ENCODE measurements around the gene TOMM40.
A peak's percentile ranks its signal among the peaks of the same experiment; 100 is the strongest.
"Not testable (repeated sequence)": the region's sequence is repeated elsewhere in the genome, so short reads cannot be mapped to it uniquely, and the experiment has no call there.

Gene TOMM40

DNA sequence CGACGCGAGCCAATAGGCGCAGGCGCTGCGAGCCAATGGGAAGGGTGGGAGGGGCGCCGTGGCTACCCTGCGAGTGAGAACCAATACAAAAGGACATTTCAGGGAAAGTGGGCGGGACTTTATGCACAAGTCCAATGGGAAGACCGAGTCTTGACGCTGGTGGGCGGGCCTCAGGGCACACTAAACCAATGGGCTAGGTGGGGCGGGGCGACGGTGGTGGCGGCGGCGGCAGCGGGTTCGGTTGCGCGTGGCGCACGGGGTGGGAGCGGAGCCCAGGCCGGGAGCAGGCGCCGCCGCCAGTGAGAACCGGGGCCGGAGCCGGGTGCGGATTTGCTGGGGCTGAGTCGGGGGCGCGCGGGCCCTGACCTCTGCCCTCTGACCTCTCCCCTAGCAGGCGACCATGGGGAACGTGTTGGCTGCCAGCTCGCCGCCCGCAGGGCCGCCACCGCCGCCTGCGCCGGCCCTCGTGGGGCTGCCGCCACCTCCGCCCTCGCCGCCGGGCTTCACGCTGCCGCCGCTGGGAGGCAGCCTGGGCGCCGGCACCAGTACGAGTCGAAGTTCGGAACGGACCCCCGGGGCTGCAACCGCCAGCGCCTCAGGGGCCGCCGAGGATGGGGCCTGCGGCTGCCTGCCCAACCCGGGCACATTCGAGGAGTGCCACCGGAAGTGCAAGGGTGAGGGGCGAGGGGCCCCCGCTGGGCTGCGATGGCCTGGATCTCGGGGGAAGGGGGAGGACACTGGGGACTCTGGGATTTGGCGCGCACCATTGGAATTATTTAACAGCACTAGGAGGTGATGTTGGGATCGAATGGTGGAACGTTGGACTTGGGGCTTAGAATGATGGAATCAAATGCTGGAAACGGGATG, at the start of gene TOMM40:
TOMM40 (plus strand) TSS at position 239 of the 867 bp plus-strand sequence; CDS start at position 401, 162 bp downstream.
- peak; percentile 100 for DNase-seq

DNA sequence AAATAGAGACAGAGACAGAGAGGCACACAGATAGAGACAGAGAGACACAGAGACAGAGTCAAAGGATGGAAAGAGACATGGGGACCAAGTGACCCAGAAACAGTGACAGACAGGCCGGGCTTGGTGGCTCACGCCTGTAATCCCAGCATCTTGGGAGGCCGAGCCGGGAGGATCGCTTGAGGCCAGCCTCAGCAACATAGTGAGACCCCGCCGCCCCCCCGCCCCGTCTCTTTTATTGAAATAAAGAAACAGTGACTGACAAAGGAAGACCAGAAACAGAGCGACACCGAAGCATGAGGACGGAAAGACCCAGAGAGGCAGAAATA, 45.8 kb upstream of the TOMM40 start:
- DNase-seq: no peak

DNA sequence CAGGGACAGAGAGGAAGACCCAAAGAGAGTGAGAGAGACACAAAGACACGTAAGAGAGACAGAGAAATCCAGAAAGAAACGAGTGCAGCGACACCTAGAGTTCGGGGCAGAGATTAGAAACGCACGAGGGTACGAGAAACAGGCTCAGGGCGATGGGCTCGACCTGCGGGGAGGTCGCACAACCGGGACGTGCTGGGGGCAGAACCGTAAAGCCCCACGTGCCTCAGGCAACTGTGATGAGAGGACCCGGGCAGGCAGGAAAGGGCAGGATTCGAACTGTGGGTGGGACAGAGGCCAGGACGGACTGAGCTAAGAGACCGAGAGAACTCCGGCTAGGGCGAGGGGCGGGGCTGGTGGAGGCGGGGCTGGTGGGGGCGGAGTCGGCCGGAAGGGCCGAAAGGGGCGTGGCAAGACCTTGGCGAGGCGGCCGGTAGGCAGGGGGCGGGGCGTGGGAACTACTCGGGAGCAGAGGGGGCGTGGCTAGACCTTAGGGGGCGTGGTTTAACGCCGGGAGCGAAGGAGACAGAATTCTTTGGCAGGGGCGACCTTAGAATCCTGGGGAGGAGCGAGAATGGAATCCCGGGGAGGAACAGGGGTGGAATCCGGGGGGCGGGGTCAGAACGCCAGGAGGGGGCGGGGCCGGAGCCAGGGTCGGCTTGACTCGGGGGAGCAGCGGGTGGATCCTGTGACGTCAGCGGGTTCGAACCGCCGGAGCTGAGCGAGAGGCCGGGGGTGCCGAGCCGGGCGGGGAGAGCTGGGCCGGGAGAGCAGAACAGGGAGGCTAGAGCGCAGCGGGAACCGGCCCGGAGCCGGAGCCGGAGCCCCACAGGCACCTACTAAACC, 45.2 kb upstream of the TOMM40 start, which contains the start of gene NECTIN2:
NECTIN2 (plus strand) TSS at position 686 of the 843 bp plus-strand sequence. CDS start 229 bp downstream, outside the sequence.
- DNase-seq: peak; percentile 88

DNA sequence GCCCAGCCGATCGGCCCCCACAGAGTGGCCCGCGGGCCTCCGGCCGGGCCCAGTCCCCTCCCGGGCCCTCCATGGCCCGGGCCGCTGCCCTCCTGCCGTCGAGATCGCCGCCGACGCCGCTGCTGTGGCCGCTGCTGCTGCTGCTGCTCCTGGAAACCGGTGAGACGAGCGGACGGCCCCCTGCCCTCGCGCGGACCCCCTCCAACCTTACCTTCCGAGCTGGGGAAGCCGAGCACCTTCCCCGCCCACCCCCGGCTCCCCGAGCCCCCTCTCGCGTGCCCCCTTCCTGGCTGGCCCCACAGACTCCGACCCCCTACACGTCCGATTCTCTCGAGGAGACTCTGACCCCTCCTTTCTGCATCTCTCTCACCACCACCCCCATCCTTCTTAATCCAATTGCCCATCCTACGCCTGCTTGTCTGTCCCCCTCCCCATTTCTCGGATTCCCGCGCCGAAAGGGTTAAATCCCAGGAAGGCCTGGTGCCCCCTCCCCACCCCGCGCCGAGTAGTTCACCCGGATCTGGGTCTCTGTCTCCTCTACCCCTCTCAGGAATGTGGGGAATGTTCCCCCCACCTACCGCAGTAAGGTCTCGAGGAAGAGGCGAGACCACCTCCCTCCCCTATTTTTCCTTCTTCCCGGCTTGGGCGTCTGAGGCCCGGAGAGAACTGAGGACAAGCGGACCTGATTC, 44.5 kb upstream of the TOMM40 start:
- DNase-seq: no peak

DNA sequence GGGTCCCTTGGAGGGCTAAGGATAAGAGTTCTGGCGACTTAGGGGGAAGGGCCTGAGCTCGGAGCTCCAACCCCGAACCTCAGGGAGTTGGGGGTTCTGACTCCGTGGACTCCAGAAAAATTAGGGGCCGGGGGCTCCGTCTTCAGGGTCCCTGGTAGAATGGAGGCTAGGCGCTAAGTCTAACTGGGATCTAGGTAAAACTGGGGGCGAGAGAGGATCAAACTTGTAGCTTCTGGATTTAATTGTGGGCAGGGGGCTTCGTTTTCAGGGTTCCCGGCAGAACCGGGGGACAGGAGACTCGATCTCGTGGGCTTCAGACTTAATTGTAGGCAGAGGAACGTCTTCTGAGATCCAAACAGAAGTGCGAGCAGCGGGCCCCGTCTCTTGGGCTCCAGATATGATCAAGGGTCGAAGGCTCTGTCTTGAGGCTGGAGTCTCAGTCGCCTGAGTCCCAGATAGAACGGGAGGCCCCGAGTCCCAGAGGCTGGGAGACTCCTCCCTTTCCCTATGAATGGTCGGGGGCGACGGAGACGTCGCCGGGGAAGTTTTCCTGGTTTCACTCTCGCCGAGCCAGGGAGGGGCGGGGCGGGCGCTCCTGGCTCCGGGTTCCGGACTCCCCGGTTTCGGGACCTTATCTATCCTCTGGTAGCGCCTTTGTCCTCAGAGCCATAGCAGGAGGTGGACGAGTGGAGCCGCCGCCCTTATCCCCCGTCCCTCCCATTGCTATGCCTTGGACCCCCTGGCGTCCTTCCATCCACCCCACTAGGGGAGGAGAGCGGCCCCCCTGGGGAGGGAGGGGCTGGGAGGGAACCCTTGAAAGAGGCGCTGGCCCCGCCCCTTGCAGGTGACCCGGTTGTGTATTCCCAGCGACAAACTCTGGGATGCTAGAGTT, 43.7 kb upstream of the TOMM40 start:
- DNase-seq: no peak

DNA sequence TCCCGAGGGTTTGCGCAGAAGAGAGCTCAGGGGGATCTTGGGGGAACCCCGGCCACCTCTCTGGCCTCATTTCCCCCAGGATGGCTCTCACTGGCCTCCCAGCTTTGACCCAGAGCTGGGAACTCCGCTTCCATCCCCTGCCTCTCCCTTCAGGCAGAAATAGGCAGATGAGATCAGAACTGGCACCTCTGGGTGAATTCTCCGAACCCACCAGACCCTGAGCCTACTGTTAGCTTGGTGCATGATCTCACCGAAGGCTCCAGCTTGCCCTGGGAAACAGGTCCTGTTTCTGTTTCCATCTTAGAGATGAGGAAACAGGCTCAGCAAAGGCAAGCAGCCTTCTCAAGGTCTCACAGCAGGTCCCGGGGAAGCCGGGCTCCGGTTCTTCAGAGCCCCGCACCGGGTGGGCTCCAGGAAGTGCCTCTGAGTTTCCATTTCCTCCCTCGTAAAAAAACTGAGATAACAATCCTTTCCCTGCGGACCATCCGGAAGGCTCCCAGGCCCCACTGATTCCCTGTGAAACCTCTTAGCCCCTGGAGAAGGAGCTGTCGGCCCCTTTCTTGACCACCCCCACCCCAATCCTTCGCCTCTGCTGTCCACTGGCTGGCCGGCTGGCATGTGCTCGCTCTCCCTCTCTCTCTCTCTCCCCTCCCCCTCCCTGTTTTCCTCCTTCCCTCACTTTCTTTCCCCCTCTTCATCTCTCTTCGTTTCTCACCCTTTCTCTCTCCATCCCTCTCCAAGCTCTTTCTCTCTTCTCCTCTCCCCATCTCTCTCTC, 42.8 kb upstream of the TOMM40 start:
- no peak for DNase-seq

DNA sequence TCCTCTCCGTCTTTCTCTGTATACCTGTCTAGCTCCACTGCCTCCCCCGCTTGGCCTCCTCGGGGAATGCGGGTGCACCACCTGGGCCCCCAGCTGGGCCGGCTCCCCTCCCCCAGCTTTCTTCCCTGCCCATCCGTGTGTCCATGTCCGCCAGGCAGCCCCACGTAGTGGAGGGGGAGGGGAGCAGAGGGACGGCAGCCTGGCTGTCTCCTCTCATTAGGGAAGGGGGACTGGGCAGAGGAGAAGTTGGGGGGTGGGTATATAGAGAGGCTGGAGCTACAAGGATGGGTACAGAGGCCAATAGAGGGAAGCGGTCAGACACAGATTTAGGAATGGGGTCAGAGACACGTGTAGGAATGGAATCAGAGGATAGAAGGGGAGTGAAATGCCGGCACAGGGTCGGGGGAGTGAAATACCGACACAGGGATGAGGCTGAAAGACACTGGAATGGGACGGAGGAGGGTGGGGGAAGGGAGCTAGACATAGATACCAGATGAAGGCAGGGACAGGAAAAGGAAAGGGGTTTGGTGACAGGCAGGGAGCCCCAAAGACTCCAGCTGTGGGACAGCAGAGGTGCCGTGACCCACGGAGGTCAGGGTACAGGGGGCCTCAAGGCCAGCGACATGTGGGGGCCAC, 42.1 kb upstream of the TOMM40 start:
- no peak for DNase-seq

DNA sequence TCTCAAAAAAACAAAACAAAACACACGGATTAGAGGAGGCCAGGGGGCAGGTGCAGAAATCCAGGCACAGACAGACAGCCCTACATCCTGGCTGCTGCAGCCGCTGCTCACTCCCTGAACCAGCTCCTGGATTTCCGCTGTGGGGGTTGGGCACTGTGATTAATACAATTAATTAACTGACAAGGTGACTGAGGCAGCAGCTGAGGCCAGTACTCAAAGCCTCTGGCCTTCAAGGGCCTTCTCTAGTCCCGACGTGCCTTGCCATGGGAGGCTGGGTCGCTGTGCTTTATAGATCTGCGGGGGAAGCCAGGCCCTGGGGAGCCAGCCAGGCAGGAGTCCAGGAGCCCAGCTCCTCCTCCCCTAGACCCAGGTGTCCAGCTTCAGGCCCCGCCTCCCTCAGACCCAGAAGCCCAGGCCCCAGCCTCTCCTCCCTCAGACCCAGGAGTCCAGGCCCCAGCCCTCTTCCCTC, 40.4 kb upstream of the TOMM40 start:
- DNase-seq: no peak

DNA sequence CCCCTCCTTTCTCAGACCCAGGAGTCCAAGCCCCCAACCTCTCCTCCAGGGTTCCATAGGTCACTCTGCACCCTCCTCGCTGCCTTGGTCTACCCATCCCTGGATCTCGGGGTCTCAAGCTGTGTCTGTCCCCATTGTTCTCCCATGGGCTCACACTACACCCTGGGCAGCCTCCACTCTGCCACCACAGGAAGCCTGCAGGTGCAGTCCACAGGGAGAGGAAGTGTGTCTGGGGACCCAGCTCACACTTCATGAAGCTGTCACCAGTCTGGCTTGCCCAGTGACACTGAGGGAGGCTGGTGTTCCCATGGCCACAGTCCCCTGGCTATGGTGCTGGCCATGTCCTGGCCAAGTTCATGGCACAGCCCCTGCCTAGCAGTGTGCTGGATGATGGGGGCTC, 39.6 kb upstream of the TOMM40 start:
- DNase-seq: no peak

DNA sequence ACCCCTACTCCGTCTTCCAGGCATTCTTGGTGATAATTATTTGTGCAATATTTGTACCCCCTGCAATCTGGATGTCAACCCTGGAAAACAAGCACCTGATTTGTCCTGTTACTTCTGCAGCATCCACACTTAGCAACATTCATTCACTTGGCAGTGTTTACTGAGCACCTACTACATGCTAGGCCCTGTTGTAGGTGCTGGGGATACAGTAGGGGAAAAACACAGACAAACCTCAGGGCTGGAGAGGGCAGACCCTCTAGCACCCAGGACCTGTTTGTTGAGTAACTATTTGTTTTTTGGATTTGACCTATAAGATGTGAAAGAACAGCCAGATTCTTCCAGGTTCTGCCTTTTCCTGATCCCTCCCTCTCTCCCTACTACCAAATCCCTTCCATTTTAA, 35.4 kb upstream of the TOMM40 start:
- no peak for DNase-seq

DNA sequence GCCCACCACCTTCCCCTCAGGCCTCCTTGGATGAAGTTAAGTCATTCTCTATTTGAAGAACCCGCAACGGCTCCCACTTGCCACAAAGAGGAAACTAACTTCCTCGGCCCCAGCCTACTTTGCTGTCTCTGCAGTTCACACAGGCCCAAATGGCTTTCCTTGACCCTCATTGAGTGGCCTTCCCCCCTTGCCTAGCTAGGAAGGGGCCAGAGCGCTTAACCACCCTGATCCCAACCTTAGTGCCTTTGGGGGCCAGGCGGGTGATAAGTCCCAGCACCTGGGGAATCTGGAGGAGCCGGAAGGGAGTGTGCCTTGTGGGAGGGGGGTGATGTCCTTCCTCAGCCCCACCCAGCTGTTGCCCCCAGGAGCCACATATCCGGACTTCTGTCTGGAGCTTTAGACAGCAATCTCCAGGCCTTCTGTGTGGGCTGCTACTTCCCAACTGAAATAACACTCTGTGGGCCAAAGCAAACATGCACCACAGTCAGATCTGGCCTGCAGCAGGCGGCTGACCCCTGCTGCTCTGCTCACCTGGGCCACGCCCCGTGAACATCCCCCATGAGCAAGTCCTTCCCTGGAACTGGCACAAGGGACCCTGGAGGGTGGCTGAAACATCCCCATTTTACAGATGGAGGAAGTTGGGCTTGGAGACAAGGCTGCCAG, 34.5 kb upstream of the TOMM40 start:
- DNase-seq: no peak

DNA sequence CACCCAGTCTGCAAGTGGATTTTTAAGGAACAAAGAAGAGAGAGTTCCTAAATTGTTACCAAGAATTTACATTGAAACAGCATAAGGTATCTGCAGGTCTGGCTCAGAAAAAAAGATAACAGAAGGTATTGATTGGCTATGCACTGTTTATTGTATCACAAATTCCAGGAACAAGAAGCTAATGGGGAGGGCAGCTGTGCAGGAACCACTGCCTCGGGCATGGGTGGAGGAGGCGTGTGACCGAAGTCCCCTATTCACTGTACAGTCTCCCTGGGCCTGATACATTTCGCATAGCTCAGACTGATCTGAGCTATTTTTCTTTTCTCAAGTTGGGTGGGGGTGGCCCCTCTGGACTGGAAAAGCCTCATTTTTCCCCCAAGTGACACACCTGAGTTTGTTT, 33.2 kb upstream of the TOMM40 start:
- DNase-seq: no peak

DNA sequence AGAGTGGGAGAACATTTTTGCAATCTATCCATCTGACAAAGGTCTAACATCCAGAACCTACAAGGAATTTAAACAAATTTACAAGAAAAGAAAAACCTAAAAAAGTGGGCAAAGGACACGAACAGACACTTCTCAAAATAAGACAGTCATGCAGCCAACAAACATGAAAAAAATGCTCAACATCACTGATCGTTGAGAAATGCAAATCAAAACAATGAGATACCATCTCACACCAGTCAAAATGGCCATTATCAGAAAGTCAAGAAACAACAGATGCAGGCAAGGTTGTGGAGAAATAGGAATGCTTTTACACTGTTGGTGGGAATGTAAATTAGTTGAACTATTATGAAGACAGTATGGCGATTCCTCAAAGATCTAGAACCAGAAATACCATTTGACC, 29.5 kb upstream of the TOMM40 start:
- DNase-seq: not testable (repeated sequence)

DNA sequence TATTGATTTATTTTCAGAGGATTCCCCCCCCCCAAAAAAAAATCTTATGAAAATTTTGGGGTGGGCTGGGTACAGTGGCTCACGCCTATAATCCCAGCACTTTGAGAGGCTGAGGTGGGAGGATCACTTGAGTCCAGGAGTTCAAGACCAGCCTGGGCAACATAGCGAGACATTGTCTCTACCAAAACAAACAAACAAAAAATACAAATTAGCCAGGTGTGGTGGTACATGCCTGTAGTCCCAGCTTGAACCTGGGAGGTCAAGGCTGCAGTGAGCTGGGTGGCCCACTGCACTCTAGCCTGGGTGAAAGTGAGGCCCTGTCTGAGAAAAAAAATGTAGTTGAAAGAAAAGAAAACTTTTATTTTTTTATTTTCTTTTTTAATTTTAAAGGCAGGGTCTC, 27.1 kb upstream of the TOMM40 start:
- DNase-seq: no peak

DNA sequence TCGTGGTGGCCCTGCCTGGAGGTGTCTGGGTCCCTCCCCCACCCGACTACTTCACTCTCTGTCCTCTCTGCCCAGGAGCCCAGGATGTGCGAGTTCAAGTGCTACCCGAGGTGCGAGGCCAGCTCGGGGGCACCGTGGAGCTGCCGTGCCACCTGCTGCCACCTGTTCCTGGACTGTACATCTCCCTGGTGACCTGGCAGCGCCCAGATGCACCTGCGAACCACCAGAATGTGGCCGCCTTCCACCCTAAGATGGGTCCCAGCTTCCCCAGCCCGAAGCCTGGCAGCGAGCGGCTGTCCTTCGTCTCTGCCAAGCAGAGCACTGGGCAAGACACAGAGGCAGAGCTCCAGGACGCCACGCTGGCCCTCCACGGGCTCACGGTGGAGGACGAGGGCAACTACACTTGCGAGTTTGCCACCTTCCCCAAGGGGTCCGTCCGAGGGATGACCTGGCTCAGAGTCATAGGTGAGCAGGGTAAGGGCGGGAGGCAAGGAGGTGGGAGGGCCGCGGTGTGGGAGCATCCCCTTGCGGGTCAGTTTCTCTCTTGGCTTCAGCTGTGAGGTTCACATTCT, 25.8 kb upstream of the TOMM40 start:
- DNase-seq: no peak

DNA sequence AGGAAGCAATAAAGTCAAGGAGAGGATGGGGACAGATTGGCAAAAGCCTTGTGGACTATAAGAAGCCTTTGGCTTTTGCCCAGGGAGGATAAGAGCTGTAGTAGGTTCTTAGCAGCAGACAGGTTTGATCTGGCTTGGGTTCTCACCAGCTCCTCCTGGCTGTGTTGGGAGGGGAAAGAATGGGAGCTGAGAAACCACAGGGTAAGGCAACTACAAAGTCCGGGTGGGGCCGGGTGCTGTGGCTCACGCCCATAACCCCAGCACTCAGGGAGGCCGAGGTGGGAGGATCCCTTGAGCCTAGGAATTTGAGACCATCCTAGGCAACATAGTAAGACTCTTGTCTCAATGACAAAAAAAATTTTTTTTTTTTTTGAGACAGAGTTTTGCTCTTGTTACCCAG, 24.4 kb upstream of the TOMM40 start:
- no peak for DNase-seq

DNA sequence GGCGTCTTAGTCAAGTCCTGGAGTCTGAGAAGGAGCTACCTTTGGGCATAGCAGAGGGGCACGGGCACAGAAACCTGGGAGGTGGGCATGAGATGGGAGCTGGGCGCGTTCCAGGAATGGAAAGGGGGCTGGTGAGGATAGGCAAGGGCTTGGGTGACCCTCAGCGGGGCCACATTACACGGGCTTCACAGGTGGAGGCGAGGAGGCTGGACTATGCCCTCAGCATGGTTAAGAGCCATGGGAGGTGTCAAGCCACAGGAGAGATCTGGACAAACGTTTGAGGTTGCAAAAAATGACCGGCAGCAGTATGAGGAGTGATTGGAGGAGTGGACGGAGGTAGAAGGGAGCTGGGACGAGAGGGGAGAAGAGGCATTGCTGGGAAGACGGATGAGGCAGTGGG, 23.5 kb upstream of the TOMM40 start:
- no peak for DNase-seq

DNA sequence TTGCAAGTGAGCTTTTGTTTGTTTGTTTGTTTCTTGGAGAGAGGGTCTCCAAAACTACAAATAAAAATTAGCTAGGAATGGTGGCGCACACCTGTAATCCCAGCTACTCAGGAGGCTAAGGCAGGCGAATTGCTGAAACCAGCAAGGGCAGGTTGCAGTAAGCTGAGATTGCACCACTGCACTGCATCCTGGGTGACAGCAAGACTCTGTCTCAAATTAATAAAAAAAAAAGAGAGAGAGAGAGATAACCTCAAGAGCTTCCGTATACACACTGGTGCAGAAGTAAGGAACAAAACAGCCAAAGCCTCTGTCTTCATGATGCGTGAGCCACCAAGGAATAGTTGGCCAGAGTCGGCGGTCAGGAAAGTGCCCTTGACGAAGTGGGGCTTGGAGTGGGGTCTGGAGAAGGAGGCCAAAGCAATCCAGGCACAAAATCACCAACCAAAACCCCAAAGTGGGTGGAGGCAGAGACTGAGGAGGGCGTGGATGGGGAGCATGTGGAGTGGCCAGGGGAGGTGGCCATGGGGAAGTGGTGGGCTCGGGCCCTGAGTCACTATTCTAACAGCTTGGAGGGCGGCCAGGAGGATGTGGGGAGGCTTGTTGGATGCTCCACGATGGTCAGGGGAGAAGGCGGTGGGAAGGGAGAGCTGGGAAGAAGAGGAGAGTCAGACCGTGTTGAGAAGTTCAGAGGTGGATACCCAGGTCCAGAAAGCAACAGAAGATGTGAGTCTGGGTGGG, 21.2 kb upstream of the TOMM40 start:
- no peak for DNase-seq

DNA sequence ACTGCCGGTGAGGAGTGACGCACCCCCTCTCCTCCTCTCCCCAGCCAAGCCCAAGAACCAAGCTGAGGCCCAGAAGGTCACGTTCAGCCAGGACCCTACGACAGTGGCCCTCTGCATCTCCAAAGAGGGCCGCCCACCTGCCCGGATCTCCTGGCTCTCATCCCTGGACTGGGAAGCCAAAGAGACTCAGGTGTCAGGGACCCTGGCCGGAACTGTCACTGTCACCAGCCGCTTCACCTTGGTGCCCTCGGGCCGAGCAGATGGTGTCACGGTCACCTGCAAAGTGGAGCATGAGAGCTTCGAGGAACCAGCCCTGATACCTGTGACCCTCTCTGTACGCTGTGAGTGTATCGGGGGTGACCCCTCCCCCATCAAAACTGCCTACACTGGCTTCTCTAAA, 19.2 kb upstream of the TOMM40 start:
- DNase-seq: no peak
